ENCODE data around the gene SRPK3. TPM values are rescaled to one million over a fixed set of nuclear protein-coding genes. Genes with fewer than 3 reads are reported as not detected.

SRPK3 gene
- total RNA-seq, 1 donor from 2014 or later = not detected

- Mint-ChIP-seq H3K4me3 (no peak overlapping the region), H3K4me1 (ENCODE audit: low read depth) (peaks cover 15% of the 10 kb centered on the region), H3K36me3 (ENCODE audit: low read depth) (peaks cover 9% of the 10 kb centered on the region), H3K9me3 (no peaks in the 10 kb centered on the region), H3K27ac (no peak overlapping the region), H3K27me3 (ENCODE audit: insufficient read depth) (no peaks in the 10 kb centered on the region)
- intact Hi-C loops (cut with micrococcal nuclease) = no loop called here
- no peak for DNase-seq (ENCODE audit: low spot score)
These were observed 10.4 kb downstream of the SRPK3 start for GRCh38 chrX:153791104-153791852.

- no peaks in the 10 kb centered on the region for H3K9me3 Mint-ChIP-seq
- intact Hi-C loops (cut with micrococcal nuclease) = no loop called here
- peak overlapping the region; percentile 96 for H3K4me3 Mint-ChIP-seq
- no peak for DNase-seq (ENCODE audit: low spot score)
- H3K36me3 Mint-ChIP-seq (ENCODE audit: low read depth) = peaks cover 13% of the 10 kb centered on the region
- peaks cover 18% of the 10 kb centered on the region for H3K4me1 Mint-ChIP-seq (ENCODE audit: low read depth)
- H3K27me3 Mint-ChIP-seq (ENCODE audit: insufficient read depth) = no peaks in the 10 kb centered on the region
- no peak overlapping the region for H3K27ac Mint-ChIP-seq
These were observed 11.5 kb downstream of the SRPK3 start for GRCh38 chrX:153792368-153792767.

- DNase-seq (ENCODE audit: low spot score) = no peak
These were observed 12.4 kb downstream of the SRPK3 start for GRCh38 chrX:153793291-153793690.

GRCh38 chrX:153794018-153794896 is 13.4 kb downstream of the SRPK3 start, which contains the start of the genes IDH3G and SSR4:
TSS of gene IDH3G (minus strand) at chrX:153794375. CDS start at chrX:153794326, 49 bp downstream.
TSS of gene SSR4 (plus strand) at chrX:153794668. CDS start at chrX:153794688, 20 bp downstream.
- Mint-ChIP-seq H3K36me3 (ENCODE audit: low read depth) (peaks cover 15% of the 10 kb centered on the region), H3K9me3 (no peaks in the 10 kb centered on the region), H3K27me3 (ENCODE audit: insufficient read depth) (no peaks in the 10 kb centered on the region), H3K4me1 (ENCODE audit: low read depth) (peaks cover 18% of the 10 kb centered on the region), H3K4me3 (peak within 1 kb of the TSS; percentile 96), H3K27ac (peak within 1 kb of the TSS; percentile 94)
- intact Hi-C loops (cut with micrococcal nuclease) = loop anchor here (1.0 kb wide), 4 partner anchors 30 to 178 kb away; partner anchors contain the start of genes ABCD1, BCAP31, PLXNB3 and TMEM187
- peak; percentile 91 for DNase-seq (ENCODE audit: low spot score)

More at GRCh38 chrX:153793291-153793690, 12.4 kb downstream of the SRPK3 start:
- H3K27ac Mint-ChIP-seq = peak overlapping the region; percentile 90
- H3K4me3 Mint-ChIP-seq = peak overlapping the region; percentile 96
- H3K9me3 Mint-ChIP-seq = no peaks in the 10 kb centered on the region
- no peaks in the 10 kb centered on the region for H3K27me3 Mint-ChIP-seq (ENCODE audit: insufficient read depth)
- peaks cover 14% of the 10 kb centered on the region for H3K36me3 Mint-ChIP-seq (ENCODE audit: low read depth)
- H3K4me1 Mint-ChIP-seq (ENCODE audit: low read depth) = peaks cover 18% of the 10 kb centered on the region
- intact Hi-C loops (cut with micrococcal nuclease) = no loop called here

- no peak for DNase-seq (ENCODE audit: low spot score)
- H3K4me1 Mint-ChIP-seq (ENCODE audit: low read depth) = peaks cover 18% of the 10 kb centered on the region
- peaks cover 15% of the 10 kb centered on the region for H3K36me3 Mint-ChIP-seq (ENCODE audit: low read depth)
- no peaks in the 10 kb centered on the region for H3K27me3 Mint-ChIP-seq (ENCODE audit: insufficient read depth)
- intact Hi-C loops (cut with micrococcal nuclease) = loop anchor here (1.0 kb wide), 4 partner anchors 31 to 177 kb away; partner anchors contain the start of genes ABCD1, BCAP31, PLXNB3 and TMEM187
- H3K27ac Mint-ChIP-seq = peak overlapping the region; percentile 79
- peak overlapping the region; percentile 96 for H3K4me3 Mint-ChIP-seq
- no peaks in the 10 kb centered on the region for H3K9me3 Mint-ChIP-seq
These were observed 14.3 kb downstream of the SRPK3 start for GRCh38 chrX:153794897-153795816.

- Mint-ChIP-seq H3K4me1 (ENCODE audit: low read depth) (peaks cover 17% of the 10 kb centered on the region), H3K27ac (no peak overlapping the region), H3K36me3 (ENCODE audit: low read depth) (peaks cover 15% of the 10 kb centered on the region), H3K4me3 (peak overlapping the region; percentile 96), H3K27me3 (ENCODE audit: insufficient read depth) (no peaks in the 10 kb centered on the region), H3K9me3 (no peaks in the 10 kb centered on the region)
- intact Hi-C loops (cut with micrococcal nuclease) = no loop called here
- DNase-seq (ENCODE audit: low spot score) = no peak
These were observed 16.7 kb downstream of the SRPK3 start for GRCh38 chrX:153797415-153798015.

GRCh38 chrX:153799326-153799725 is 18.5 kb downstream of the SRPK3 start:
- H3K36me3 Mint-ChIP-seq (ENCODE audit: low read depth) = peaks cover 13% of the 10 kb centered on the region
- H3K27ac Mint-ChIP-seq = no peak overlapping the region
- no peak for DNase-seq (ENCODE audit: low spot score)
- no peak overlapping the region for H3K4me3 Mint-ChIP-seq
- intact Hi-C loops (cut with micrococcal nuclease) = no loop called here
- H3K4me1 Mint-ChIP-seq (ENCODE audit: low read depth) = peaks cover 9% of the 10 kb centered on the region
- no peaks in the 10 kb centered on the region for H3K27me3 Mint-ChIP-seq (ENCODE audit: insufficient read depth)
- no peaks in the 10 kb centered on the region for H3K9me3 Mint-ChIP-seq

GRCh38 chrX:153800177-153800722 is 19.4 kb downstream of the SRPK3 start:
- Mint-ChIP-seq H3K27me3 (ENCODE audit: insufficient read depth) (no peaks in the 10 kb centered on the region), H3K4me1 (ENCODE audit: low read depth) (peaks cover 9% of the 10 kb centered on the region), H3K4me3 (no peak overlapping the region), H3K36me3 (ENCODE audit: low read depth) (peaks cover 13% of the 10 kb centered on the region), H3K27ac (no peak overlapping the region), H3K9me3 (no peaks in the 10 kb centered on the region)
- DNase-seq (ENCODE audit: low spot score) = no peak
- intact Hi-C loops (cut with micrococcal nuclease) = no loop called here

- H3K4me3 Mint-ChIP-seq = no peak overlapping the region
- H3K36me3 Mint-ChIP-seq (ENCODE audit: low read depth) = peaks cover 13% of the 10 kb centered on the region
- intact Hi-C loops (cut with micrococcal nuclease) = no loop called here
- H3K27me3 Mint-ChIP-seq (ENCODE audit: insufficient read depth) = no peaks in the 10 kb centered on the region
- H3K4me1 Mint-ChIP-seq (ENCODE audit: low read depth) = peaks cover 9% of the 10 kb centered on the region
- H3K27ac Mint-ChIP-seq = no peak overlapping the region
- DNase-seq (ENCODE audit: low spot score) = no peak
- no peaks in the 10 kb centered on the region for H3K9me3 Mint-ChIP-seq
These were observed 19.9 kb downstream of the SRPK3 start for GRCh38 chrX:153800746-153801145.

- DNase-seq (ENCODE audit: low spot score) = no peak
- intact Hi-C loops (cut with micrococcal nuclease) = no loop called here
- H3K4me3 Mint-ChIP-seq = no peak overlapping the region
- H3K4me1 Mint-ChIP-seq (ENCODE audit: low read depth) = no peaks in the 10 kb centered on the region
- H3K36me3 Mint-ChIP-seq (ENCODE audit: low read depth) = peaks cover 4% of the 10 kb centered on the region
- no peaks in the 10 kb centered on the region for H3K9me3 Mint-ChIP-seq
- H3K27ac Mint-ChIP-seq = no peak overlapping the region
- H3K27me3 Mint-ChIP-seq (ENCODE audit: insufficient read depth) = no peaks in the 10 kb centered on the region
These were observed 20.8 kb downstream of the SRPK3 start for GRCh38 chrX:153801669-153802068.

GRCh38 chrX:153802513-153803045 is 21.7 kb downstream of the SRPK3 start:
- DNase-seq (ENCODE audit: low spot score) = no peak
- H3K27ac Mint-ChIP-seq = no peak overlapping the region
- peaks cover 3% of the 10 kb centered on the region for H3K36me3 Mint-ChIP-seq (ENCODE audit: low read depth)
- H3K27me3 Mint-ChIP-seq (ENCODE audit: insufficient read depth) = no peaks in the 10 kb centered on the region
- intact Hi-C loops (cut with micrococcal nuclease) = no loop called here
- H3K4me3 Mint-ChIP-seq = no peak overlapping the region
- H3K4me1 Mint-ChIP-seq (ENCODE audit: low read depth) = no peaks in the 10 kb centered on the region
- H3K9me3 Mint-ChIP-seq = no peaks in the 10 kb centered on the region
